Fibroblast of lung (primary cell): Measurements from ENCODE around the gene PLXNA2.

Experiments
- CTCF ChIP-seq, 2 donors: IDR thresholded peaks in 1 of 2; conservative IDR thresholded peaks in 1 of 2; 1 replicate in 1 of 2; 2 replicates in 1 of 2; pipeline ENCODE4 v1.5.1; 2011 to 2012; ENCODE audit warnings: low read length in 2 of 2, control low read depth in 1 of 2, inconsistent platforms in 1 of 2, low read depth in 1 of 2, mild to moderate bottlenecking in 1 of 2
- EZH2 ChIP-seq: IDR thresholded peaks from 2 replicates; pipeline ENCODE4 v1.5.1; 2012; ENCODE audit warnings: low read length, control low read depth, mild to moderate bottlenecking; ENCODE audit errors: missing control alignments

- no peak for TF ChIP-seq CTCF (conservative IDR thresholded peaks at IDR 0.05 in 1 of 2, IDR thresholded peaks at IDR 0.05 in 1 of 2; ENCODE audit: low read depth in 1 of 2, low read length in 2 of 2)
- TF ChIP-seq EZH2: no peak
Observed at GRCh38 chr1:208048904-208049303, 195.3 kb downstream of the PLXNA2 start.
